Ishikawa (cell line): ENCODE measurements around the gene CEACAM20.

Source experiments
- CEBPB ChIP-seq: IDR thresholded peaks from 2 replicates; pipeline ENCODE4 v1.6.1; 2012
- CREB1 ChIP-seq: IDR thresholded peaks from 2 replicates; pipeline ENCODE4 v1.6.1; 2012; ENCODE audit warnings: low read depth
- EGR1 ChIP-seq: IDR thresholded peaks from 2 replicates; pipeline ENCODE4 v1.6.1; 2012
- EP300 ChIP-seq: IDR thresholded peaks from 2 replicates; pipeline ENCODE4 v1.6.1; 2012; ENCODE audit warnings: borderline replicate concordance
- FOXM1 ChIP-seq: IDR thresholded peaks from 2 replicates; pipeline ENCODE4 v1.6.1; 2012; ENCODE audit warnings: low read depth, borderline replicate concordance
- NFIC ChIP-seq: IDR thresholded peaks from 2 replicates; pipeline ENCODE4 v1.6.1; 2012
- RAD21 ChIP-seq: IDR thresholded peaks from 2 replicates; pipeline ENCODE4 v1.6.1; 2012; ENCODE audit warnings: low read depth
- REST ChIP-seq: IDR thresholded peaks from 2 replicates; pipeline ENCODE4 v1.6.1; 2012; ENCODE audit warnings: low read depth, mild to moderate bottlenecking
- TAF1 ChIP-seq: IDR thresholded peaks from 2 replicates; pipeline ENCODE4 v1.6.1; 2012; ENCODE audit warnings: low read depth, mild to moderate bottlenecking
- TCF12 ChIP-seq: IDR thresholded peaks from 2 replicates; pipeline ENCODE4 v1.6.1; 2012; ENCODE audit warnings: low read depth
- TEAD4 ChIP-seq: IDR thresholded peaks from 2 replicates; pipeline ENCODE4 v1.6.1; 2012
- YY1 ChIP-seq: IDR thresholded peaks from 2 replicates; pipeline ENCODE4 v1.6.1; 2012; ENCODE audit warnings: low read depth
- ZBTB7A ChIP-seq: IDR thresholded peaks from 2 replicates; pipeline ENCODE4 v1.6.1; 2012; ENCODE audit warnings: low read depth
- TF ChIP-seq, protein P1 (sequence below): IDR thresholded peaks from 2 replicates; pipeline ENCODE4 v1.6.1; 2012
- TF ChIP-seq, protein P2 (sequence below): IDR thresholded peaks from 2 replicates; pipeline ENCODE4 v1.6.1; 2012

Gene CEACAM20

GRCh38 chr19:44549507-44549906, 20.0 kb upstream of the CEACAM20 start:
- TF ChIP-seq NFIC (no peak), TEAD4 (no peak), CREB1 (no peak), FOXM1 (no peak), TCF12 (no peak), REST (no peak)
- TF ChIP-seq, protein P1, sequence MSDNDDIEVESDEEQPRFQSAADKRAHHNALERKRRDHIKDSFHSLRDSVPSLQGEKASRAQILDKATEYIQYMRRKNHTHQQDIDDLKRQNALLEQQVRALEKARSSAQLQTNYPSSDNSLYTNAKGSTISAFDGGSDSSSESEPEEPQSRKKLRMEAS = no peak
- TF ChIP-seq, protein P2, sequence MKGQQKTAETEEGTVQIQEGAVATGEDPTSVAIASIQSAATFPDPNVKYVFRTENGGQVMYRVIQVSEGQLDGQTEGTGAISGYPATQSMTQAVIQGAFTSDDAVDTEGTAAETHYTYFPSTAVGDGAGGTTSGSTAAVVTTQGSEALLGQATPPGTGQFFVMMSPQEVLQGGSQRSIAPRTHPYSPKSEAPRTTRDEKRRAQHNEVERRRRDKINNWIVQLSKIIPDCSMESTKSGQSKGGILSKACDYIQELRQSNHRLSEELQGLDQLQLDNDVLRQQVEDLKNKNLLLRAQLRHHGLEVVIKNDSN = no peak

GRCh38 chr19:44548736-44549135, 19.3 kb upstream of the CEACAM20 start:
- TF ChIP-seq TAF1 = no peak
- no peak for TF ChIP-seq REST
- no peak for TF ChIP-seq EP300
- TF ChIP-seq, protein P2 = no peak
- TF ChIP-seq, protein P1 = no peak
- no peak for TF ChIP-seq ZBTB7A
- no peak for TF ChIP-seq YY1
- no peak for TF ChIP-seq EGR1
- no peak for TF ChIP-seq RAD21
- TF ChIP-seq FOXM1 = no peak
- TF ChIP-seq TCF12 = no peak
- TF ChIP-seq NFIC = no peak

DNA sequence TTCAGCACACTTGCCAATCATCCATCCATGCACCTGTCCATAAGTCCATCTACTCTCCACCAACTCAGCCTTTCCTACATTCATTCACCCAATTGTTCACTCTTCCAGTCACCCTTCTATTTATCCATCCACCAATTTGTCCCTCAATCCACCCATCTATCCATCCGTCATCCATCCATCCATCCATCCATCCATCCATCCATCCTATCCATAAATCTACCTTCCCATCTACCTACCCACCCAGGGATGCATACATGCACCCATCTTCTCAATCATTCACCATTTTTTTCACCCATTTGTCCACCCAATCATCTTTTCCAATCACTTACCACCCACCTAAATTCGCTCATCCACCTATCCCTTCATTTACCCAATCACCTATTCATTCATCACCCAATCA, 14.6 kb upstream of the CEACAM20 start:
- TF ChIP-seq, protein P2 = no peak
- TF ChIP-seq TAF1 = no peak
- no peak for TF ChIP-seq TCF12
- no peak for TF ChIP-seq EP300
- TF ChIP-seq CEBPB = no peak
- no peak for TF ChIP-seq TEAD4
- TF ChIP-seq EGR1 = no peak
- no peak for TF ChIP-seq ZBTB7A
- TF ChIP-seq REST = no peak
- TF ChIP-seq CREB1 = no peak
- TF ChIP-seq YY1 = no peak

DNA sequence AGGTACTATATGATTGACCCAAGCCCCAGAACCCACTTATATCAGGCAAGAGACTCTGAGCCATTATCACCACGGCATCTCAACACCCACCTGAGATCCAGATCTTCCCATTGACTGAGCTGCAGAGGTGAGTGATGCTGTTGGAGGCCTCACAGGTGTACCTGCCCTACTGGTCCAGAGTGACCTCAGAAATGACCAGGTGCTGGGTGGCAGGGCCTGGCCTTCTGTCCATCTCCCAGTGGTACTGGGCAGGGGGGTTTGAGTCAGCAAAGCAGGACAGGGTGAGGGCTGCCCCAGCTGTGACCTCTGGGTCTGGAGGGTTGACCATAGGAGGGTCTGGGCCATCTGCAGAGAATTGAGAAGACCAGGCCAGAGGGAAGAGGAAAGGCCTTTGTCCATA, 13.2 kb upstream of the CEACAM20 start:
- no peak for TF ChIP-seq CREB1
- no peak for TF ChIP-seq YY1
- TF ChIP-seq NFIC = no peak
- no peak for TF ChIP-seq EP300
- no peak for TF ChIP-seq REST
- TF ChIP-seq TCF12 = no peak
- TF ChIP-seq RAD21 = no peak
